Hematopoietic multipotent progenitor cell treated with erythropoietin and hydrocortisone succinate and interleukin-3 and kit ligand, for 17 days (in vitro differentiated cells): Measurements from ENCODE around the gene ACSS1.

Experiments used
- DNase-seq: peaks from one replicate; pipeline ENCODE4 v3.0.0-alpha.2; 2015; ENCODE audit warnings: low spot score

Gene ACSS1

DNA sequence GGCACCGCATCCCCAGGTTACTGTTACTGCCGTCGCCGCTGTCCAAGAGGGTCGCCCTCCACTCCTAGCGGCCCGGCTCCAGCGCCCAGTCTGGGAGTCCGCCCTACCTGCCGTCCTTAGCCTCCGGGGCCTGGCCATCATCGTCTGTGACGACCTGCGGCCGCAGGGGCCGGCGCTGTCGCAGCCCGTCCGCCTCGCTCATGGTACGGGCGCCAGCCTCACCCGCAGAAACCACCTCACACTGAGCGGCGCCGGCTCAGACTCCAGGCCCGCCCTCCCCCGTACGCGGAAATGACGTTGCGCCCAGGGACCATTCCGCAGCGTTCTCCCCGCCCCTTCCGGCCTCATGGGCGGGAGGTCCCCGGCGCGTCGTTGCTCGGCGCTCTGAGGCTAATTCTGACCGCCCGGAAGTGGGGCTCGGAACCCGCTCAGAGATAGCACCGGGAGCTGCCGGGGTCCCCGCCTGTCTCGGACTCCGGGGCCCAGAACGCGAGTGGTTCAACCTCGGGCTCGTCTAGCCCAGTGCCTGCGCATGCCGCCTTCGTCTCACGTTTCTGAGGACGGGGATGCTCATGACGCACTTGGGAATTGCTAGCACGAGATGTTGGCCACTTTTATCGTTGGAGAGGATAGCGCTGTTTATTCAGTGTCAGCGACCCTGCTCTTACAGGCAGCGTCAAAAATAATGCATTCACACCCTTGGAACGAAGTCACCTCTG lies 65.3 kb downstream of the ACSS1 start, which contains the start of gene APMAP:
APMAP (minus strand) TSS at position 265 of the 719 bp plus-strand sequence; CDS start at position 202, 63 bp downstream.
- DNase-seq, result peak; percentile 95

DNA sequence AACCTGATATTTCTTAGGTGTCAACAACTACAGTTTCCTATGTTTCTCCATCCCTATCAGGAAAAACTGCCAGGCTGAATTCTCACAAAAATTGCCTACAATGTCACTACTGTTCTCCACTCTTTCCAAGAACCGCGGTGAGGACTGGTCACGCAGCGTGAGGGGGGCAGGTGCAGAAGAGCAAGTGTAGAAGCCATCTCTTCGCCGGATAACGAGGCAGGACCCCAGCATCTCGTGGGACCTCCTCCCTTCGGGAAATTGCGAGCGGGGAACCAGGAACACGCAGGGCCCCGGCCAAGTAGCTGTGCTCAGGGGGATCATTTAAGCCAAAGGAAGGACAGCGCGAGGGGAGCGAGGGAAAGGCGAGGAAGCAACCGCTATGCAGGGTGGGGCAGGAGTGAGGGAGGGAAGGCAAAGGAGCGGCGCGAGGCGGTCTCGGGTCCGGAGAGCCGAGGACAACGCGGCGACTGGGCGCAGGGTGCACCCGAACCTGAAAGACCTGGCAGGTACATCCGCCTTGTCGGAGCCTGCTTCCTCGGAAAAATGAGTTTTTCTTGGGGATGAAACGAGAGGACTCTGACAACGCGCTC lies 65.9 kb downstream of the ACSS1 start:
- DNase-seq, result no peak

DNA sequence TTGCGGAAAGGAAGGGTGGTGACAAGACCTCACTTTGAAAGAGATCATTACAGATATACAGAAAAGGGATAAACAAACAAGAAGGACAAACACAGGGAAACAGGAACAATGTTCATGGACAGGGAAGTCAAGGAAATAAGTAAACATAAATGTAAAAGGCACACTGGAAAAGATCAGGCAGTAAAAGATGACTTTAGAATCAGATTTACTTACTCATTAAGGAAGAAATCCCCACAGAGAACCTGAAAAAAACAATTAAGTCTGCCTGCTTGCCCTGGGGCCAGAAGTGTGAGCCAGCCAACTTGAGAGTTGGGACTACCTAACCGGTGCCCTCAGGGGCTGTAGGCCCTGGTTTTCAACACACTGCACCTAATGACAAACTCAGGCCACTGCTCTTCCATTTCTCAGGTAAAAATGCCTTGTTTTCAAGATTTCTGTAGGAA lies 67.1 kb downstream of the ACSS1 start:
- no peak for DNase-seq

DNA sequence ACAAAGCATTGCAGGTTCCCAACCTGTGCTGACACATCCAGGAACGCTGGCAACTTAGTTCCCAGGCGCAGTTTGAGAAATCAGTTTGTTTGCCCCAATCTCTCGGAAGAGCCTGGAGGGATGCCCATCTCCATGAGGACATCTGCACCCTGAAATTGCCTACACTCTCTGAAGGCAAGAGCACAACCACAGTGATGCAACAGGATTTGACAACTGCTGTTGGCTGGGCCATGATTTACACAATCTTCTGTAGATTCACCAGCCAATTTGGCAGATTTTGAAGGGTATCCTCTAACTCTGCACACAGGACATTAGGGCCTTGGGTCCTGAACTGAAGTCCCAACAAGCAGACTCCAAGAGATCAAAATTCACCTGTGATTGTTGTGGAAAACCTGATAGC lies 68.8 kb downstream of the ACSS1 start:
- no peak for DNase-seq

DNA sequence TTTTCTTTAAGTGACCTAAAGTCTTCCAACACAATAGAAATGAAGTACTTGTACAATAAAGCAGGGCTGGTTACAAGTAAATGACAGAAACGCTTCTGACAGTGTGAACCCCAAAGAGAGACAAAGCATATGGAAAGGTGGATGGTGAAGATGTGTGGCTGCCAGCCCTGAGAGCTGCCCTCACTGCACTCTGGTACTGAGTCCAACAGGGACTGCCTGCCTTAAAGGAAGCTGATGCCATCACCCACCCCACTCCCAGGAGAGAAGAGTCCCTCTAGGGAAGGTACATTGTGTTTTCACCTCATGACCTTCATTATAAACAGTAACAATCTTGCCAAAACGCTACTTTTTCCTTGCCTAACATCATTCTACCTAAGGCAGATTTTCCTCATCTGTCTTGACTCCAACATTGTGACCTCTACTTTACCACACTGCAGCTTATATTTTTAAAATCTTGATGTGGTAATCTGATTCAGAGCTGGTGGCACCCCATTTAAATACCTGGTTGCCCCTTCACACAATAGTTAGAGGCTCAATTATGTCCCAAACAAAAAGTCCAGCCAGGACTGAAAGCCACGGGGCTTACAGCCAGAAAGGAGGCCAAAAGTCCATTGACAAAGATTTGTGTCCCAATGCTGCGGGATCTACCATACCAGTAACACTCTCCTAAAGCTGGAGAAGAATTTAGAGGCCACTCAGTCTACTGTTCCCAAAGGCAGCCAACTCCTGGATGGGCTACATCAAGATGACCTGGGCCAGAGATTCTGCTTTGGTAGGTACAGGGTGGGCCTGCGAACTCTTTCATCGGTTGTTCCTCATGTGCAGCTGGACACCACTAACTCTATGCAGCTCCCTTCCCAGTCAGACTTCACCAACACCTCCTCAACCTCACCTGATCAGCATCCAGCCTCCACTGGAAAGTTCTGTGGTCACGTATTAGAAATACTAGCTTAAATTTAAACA lies 69.8 kb downstream of the ACSS1 start:
- no peak for DNase-seq

DNA sequence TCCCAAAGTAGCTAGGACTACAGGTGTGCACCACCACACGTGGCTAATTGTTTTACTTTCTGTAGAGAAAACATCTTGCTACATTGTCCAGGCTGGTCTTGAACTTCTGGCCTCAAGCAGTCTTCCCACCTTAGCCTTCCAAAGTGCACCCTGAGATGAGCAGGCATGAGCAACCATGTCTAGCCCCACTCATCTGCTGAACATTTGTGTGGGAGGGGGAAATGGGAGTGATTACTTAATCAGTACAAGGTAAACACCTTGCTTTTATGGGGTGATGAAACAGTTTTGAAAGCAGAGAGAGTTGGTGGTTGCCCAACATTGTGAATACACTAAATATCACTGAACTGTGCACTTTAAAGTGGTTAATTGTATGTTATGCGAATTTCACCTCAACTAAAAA lies 70.7 kb downstream of the ACSS1 start:
- DNase-seq, result no peak

DNA sequence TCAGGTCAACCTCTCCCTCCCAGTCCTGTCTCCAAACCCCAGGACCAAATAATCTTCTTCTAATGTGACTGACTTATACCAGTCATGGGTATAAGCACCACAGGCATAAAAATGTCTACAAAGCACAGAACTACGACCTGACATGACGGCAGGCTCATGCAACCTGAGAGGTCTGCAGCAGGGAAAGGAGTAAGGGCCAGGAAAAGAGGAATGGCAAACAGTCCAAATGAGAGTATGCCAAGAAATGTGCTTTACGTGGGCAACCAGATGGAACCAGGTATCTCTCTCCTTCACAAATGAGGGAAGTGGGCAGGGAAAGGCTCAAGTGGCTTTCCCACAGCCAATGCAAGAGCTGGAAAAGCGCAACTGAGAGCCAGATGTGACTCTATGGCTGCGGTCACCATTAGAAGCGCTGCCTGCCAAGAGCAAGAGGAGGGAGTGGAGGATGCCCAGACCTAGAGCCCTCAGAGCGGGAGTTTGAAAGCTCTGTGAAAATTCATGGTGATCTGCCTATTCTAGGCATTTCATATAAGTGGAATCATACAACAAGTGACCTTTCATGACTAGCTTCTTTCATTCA lies 71.4 kb downstream of the ACSS1 start:
- DNase-seq, result no peak

DNA sequence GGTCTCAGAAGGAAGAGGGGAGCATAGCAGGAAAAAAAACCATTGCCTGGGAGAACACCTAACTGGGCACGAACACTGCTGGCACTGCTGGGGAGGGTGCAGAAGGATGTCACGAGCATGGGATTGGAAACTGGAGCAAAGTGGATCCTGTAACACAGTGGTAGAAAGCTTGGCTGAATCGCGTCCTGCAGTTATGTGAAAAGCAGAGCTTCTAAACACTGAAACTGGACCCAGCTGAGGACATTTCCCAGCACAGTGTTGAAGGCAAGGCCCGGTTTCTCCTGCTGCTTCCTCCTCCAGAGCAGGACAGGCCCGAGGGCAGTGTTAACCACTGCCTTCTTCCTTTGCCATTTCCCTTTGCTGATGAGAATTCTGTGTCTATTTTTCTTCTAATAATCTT lies 72.1 kb downstream of the ACSS1 start:
- no peak for DNase-seq

DNA sequence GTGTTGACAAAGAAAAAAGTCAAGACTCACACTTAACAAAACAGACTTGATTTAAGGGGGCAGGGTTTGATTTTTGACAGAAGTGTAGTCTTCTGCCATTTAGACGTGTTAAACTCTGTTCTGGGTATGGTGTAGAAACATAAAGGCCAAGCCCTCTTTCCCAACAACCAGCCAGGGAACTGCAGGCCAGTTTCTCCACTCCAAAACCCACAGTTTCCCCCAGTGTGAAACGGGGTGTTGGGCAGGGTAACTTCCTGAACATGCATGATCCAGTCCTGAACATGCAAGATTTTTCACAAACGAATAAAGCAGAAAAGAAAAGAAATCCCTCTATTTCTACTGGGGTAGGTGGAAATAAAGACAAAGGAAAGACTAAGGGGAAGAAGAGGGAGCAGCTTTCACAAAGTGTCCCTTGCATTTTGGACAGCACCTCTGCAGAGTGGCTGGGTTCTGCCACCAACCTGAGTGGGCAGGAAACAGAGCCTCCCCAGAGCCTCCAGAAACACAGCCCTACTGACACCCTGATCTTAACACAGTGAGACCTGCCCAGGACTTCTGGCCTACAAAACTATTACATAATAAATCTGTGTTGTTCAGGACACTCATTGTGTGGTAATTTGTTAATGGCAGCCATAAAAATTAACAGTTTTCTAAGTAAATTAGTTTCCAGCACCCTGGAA lies 72.8 kb downstream of the ACSS1 start:
- DNase-seq, result no peak

DNA sequence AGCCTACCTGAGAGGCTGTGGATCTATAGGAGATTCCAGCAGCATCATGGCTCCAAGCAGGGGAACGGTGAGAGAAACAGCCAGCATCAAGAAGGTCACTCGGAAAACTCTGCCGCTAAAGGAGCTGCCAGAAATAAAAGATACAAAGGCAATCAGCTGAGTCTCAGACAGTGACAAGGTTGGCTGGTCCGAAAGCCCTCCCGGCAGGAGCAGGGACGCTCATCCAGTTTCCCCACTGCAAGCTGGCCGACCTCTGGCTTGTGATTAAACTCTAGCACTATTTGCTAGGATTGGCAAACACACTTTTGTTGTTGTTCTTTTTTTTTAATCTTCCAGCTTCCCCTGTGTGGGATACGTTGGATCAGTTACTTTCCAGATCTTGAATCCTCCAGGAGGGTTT lies 74.0 kb downstream of the ACSS1 start:
- DNase-seq, result no peak

DNA sequence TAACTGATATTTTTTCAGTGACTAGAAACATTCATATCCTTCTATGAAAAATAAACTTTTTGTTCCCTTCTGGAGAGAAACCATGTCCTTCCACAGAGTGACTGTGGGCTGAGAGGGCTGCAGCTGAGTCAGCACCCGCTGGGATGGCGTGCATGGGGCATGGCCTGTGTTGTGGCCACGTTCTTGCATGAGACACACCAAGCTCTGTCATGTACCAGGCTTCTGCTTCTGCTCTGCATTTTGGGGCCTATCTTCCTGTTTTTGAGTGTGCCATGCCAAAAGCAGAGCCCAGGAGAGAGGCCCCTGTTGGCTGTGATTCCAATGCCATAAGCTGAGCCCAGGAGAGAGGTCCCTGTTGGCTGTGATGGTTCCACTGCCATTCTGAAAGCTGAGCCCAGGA lies 76.1 kb downstream of the ACSS1 start:
- DNase-seq, result no peak

DNA sequence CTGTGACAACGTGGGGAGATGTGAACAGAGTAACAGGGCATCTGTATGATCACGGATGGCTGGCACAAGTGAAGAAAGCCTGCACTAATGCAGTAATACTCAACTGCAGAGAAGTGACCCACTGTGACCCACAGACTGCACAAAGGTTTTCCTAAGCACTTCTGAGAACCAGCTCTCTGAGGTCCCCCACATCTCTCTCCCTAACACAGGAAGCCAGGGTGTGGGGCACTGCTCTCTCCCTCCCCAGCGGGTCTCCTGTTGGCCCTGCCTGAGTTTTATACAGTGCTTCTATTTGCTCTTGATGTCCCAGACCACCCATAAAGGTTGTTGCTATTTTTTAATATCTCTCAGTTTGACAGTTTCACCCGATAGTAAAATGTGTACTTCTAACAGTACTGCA lies 76.7 kb downstream of the ACSS1 start:
- no peak for DNase-seq

DNA sequence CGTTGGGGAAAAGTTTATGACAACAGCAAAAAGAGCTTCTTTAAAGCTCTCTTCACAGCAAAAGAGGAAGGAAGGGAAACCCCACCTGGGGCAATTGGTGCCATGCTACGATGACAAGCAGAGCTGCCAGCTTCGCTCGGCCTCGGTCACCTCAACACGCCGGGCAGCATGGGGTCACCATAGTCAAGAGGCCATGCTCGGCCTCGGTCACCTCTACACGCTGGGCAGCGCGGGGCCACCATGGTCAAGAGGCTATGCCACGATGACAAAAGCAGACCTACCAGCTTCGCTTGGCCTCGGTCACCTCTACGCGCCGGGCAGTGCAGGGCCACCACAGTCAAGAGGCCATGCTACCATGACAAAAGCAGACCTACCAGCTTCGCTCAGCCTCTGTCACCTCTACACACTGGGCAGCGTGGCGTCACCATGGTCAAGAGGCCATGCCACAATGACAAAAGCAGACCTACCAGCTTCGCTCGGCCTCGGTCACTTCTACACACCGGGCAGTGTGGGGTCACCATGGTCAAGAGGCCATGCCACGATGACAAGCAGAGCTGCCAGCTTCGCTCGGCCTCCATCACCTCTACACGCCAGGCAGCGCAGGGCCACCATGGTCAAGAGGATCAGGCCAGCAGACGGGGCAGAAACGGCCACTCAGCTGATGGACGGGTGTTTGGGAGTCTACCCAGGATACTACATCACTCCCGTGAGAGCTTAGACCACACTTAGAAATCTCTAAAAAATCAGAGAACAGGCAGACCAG lies 77.5 kb downstream of the ACSS1 start:
- DNase-seq, result no peak

DNA sequence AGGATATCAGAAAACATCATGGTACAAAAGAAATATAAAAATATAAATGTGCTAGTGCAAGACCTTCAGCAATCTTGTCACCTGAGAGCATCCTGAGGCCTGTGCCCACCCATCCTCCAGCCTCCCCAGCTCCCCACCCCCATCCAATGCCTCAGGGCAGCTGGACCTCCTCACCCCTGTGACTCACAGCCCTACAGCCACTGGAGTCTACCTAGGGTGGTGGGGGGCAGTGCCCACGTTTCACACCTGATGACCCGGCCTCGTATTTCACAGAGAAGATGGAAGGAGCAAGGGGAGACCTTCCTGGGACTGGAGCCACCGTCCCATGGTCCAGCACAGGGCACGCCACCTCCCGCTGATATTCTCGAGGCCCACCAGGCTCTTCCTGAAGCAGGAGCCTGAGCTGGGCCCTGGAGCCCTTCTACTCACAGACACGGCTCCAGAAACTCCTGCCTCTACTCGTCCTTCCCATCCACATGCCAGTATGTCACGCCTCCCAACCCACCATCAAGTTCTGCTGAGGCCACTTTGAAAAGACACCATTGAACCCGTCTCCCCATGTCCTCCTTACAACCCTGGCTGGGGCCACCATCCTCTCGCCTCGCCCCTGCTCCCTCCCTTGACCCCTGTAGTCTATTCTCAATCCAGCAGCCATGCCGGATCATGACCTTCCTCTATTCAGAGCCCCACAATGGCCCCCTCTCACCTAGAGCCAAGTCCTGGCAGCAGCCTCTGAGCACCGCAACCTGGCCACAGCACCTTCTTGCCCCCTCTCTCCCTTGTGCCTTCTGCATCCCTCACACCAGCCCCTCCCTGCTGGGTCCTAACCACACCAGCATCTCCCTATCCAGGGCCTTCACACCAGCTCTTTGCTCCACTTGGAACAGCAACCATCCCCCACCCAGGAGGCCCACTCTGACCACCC lies 78.6 kb downstream of the ACSS1 start:
- no peak for DNase-seq

DNA sequence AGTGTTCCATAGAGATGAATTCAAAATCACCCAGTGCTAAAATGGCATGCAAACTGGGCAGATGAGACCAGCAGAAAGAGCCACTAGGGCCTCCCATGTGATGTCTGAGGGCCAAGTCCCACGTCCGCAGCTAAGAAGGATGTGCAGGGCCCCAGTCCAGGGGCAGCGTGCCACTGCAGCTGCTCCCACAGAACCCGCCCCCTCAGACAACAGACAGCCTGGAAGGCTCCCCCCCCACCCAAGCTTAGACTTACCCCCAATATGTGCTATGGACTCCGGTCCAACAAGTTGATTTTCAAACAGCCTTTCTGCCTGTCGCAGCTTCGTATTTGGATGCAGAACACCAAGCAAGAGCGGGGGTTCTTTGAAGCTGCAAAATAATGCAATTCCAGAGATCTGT lies 79.4 kb downstream of the ACSS1 start:
- no peak for DNase-seq

DNA sequence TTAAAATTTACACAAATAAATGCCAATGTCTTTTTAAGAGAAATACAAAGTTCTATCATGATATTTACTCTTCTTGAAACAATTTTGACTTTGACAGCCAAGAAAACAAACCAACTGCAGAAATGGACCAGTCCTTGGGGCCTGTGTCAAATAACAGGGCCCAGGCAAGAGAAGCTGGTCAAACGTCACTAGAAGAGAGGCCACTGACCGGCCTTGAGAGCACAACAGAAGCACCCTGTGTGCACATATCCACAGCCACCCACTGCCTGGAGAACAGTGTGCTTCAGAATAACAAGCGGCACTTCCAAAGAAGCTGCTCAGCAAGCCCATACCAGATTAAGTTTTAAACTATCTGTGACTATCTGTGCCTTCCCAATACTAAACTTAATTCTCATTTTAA lies 80.1 kb downstream of the ACSS1 start:
- DNase-seq, result no peak

DNA sequence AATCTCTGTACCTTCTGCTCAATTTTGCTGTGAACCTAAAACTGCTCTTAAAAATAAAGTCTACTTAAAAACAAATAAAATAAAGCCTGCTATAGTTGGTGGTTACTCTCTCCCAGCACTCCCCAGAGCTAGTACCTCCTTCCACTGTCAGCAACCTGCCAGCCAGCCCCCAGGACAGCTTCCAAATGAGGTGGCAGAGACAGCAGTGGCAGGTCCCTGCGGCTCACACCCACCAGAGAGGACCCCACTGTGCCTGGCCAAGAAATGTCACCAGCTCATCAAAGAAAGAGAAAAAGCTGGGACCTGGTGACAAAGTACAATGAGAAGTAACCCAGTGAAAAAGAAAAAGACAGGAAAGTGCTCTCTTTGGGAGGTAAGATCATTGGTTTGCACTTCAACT lies 80.6 kb downstream of the ACSS1 start:
- DNase-seq, result no peak

DNA sequence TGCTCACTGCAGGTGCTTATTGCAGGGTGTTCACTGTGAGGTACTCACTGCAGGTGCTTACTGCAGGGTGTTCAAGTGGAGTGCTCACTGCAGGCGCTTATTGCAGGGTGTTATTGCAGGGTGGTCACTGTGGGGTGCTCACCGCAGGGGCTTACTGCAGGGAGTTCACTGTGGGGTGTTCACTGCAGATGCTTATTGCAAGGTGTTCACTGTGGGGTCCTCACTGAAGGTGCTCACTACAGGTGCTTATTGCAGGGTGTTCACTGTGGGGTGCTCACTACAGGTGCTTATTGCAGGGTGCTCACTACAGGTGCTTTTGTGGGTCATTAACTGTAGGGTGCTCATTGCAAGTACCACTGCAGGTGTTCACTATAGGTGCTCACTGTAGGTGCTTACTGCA lies 85.6 kb downstream of the ACSS1 start:
- DNase-seq, result no peak

DNA sequence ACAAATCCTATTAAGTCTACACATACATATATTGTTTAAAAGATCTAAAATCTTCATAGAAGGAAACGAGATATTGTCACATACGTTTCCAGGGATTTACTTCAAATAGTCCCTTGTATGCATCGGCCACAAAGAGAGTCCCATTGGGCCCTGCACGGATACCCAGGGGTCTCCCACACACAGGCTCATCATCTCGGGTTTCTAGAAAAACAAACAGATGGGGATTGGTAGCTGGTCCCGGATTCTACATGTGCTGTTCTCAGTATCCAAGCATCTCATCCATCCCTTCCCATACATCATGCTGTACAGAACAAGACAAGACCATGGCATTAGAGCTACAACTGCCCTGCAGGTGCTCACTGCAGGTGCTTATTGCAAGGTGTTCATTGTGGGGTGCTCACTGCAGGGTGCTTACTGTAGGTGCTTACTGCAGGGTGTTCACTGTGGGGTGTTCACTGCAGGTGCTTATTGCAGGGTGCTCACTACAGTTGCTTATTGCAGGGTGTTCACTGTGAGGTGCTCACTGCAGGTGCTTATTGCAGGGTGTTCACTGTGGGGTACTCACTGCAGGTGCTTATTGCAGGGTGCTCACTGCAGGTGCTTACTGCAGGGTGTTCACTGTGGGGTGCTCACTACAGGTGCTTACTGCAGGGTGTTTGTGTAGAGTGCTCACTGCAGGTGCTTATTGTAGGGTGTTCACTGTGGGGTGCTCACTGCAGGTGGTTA lies 86.4 kb downstream of the ACSS1 start:
- DNase-seq, result no peak
